Hindlimb muscle (tissue), 1 donor: ENCODE measurements around the gene MARS1. TPM values are rescaled to one million over a fixed set of nuclear protein-coding genes. Genes with fewer than 3 reads are reported as not detected.

Source experiments
- DNase-seq: peaks from one replicate; pipeline ENCODE4 v3.0.0-alpha.2; 2013
- polyA plus RNA-seq: library from polyadenylated mRNA; unstranded; fragments of 120-200 nt; gene quantifications from one replicate; pipeline ENCODE4 v1.2.1, GENCODE V29; 2013; ENCODE audit not compliant: insufficient read length

Gene MARS1
- polyA plus RNA-seq, 1 donor, result 98.7 TPM

GRCh38 chr12:57458665-57459054 is 29.2 kb upstream of the MARS1 start:
- no peak for DNase-seq

GRCh38 chr12:57459055-57459749 is 28.7 kb upstream of the MARS1 start:
- peak; percentile 96 for DNase-seq

GRCh38 chr12:57459750-57460467 is 28.0 kb upstream of the MARS1 start, which contains the start of gene GLI1:
Gene GLI1 (plus strand): TSS chr12:57459785. CDS start chr12:57463692, 3,907 bp downstream.
- DNase-seq, result no peak

GRCh38 chr12:57460468-57460784 is 27.4 kb upstream of the MARS1 start:
- DNase-seq, result no peak

- no peak for DNase-seq
Observed at GRCh38 chr12:57460841-57461275, 27.0 kb upstream of the MARS1 start.

GRCh38 chr12:57461276-57461916 is 26.5 kb upstream of the MARS1 start:
- peak; percentile 63 for DNase-seq

- DNase-seq, result no peak
Observed at GRCh38 chr12:57461917-57462250, 26.0 kb upstream of the MARS1 start.

GRCh38 chr12:57462251-57462911 is 25.5 kb upstream of the MARS1 start:
- DNase-seq, result peak; percentile 83

- no peak for DNase-seq
Observed at GRCh38 chr12:57462912-57463253, 25.0 kb upstream of the MARS1 start.

GRCh38 chr12:57464569-57464968 is 23.3 kb upstream of the MARS1 start:
- DNase-seq, result no peak

- no peak for DNase-seq
Observed at GRCh38 chr12:57465030-57465746, 22.7 kb upstream of the MARS1 start.

GRCh38 chr12:57465747-57466505 is 21.9 kb upstream of the MARS1 start:
- DNase-seq, result no peak

- no peak for DNase-seq
Observed at GRCh38 chr12:57467212-57467874, 20.5 kb upstream of the MARS1 start.

GRCh38 chr12:57467915-57468314 is 20.0 kb upstream of the MARS1 start:
- DNase-seq, result no peak

GRCh38 chr12:57469296-57470164 is 18.3 kb upstream of the MARS1 start:
- no peak for DNase-seq

GRCh38 chr12:57470286-57470969 is 17.4 kb upstream of the MARS1 start:
- DNase-seq, result no peak

- no peak for DNase-seq
Observed at GRCh38 chr12:57470970-57471656, 16.8 kb upstream of the MARS1 start.

- DNase-seq, result no peak
Observed at GRCh38 chr12:57471661-57472060, 16.2 kb upstream of the MARS1 start.

- no peak for DNase-seq
Observed at GRCh38 chr12:57472391-57472790, 15.5 kb upstream of the MARS1 start.
